Common myeloid progenitor, CD34-positive (primary cell): ENCODE measurements around the gene APOBEC3A.
"Not testable (repeated sequence)": the region's sequence is repeated elsewhere in the genome, so short reads cannot be mapped to it uniquely, and the experiment has no call there.

ENCODE experiments used
- CTCF ChIA-PET: fragments of 350-600 bp; sonication (Branson Sonifier 250); formaldehyde crosslinking; loops from one replicate; lab custom pipeline; 2021; ENCODE audit warnings: antibody characterized with exemption; lab: Charles Lee
- POLR2A ChIA-PET: fragments of 350-600 bp; sonication (Branson Sonifier 250); formaldehyde crosslinking; loops from one replicate; lab custom pipeline; 2021; ENCODE audit warnings: antibody characterized with exemption; lab: Charles Lee
- DNase-seq, 3 donors: peaks; one replicate each; pipeline versions ENCODE4 v3.0.0 to v3.0.0-alpha.2; 2013
- H3K27ac ChIP-seq, 2 experiments: 1 replicate in 1 of 2; 2 replicates in 1 of 2; pipeline ENCODE4 v1.7.0; 2013; ENCODE audit warnings: inconsistent platforms in 2 of 2, low read length in 2 of 2, mild to moderate bottlenecking in 2 of 2, low read depth in 1 of 2, moderate library complexity in 1 of 2; ENCODE audit not compliant: severe bottlenecking in 2 of 2, insufficient read depth in 1 of 2, poor library complexity in 1 of 2
- H3K27me3 ChIP-seq, 5 experiments: replicated peaks in 2 of 5; 1 replicate in 3 of 5; 2 replicates in 2 of 5; pipeline versions ENCODE4 v1.6.1 to v1.7.0; 2013; ENCODE audit warnings: low read length in 4 of 5, mild to moderate bottlenecking in 2 of 5, moderate library complexity in 2 of 5, inconsistent platforms in 1 of 5; ENCODE audit not compliant: insufficient read depth in 5 of 5, control insufficient read depth in 4 of 5
- H3K36me3 ChIP-seq, 4 experiments: 1 replicate in 2 of 4; 2 replicates in 2 of 4; pipeline versions ENCODE4 v1.6.1 to v1.7.0; 2013; ENCODE audit warnings: low read length in 3 of 4, control low read depth in 1 of 4, mild to moderate bottlenecking in 1 of 4; ENCODE audit not compliant: control insufficient read depth in 4 of 4, insufficient read depth in 4 of 4
- H3K4me1 ChIP-seq, 4 experiments: 1 replicate in 3 of 4; 2 replicates in 1 of 4; pipeline versions ENCODE4 v1.6.1 to v1.7.1; 2013; ENCODE audit warnings: low read length in 3 of 4, mild to moderate bottlenecking in 3 of 4, control low read depth in 1 of 4, inconsistent platforms in 1 of 4, moderate library complexity in 1 of 4; ENCODE audit not compliant: control insufficient read depth in 4 of 4, insufficient read depth in 4 of 4; ENCODE audit errors: control extremely low read depth in 1 of 4
- H3K4me3 ChIP-seq, 7 experiments: 1 replicate in 4 of 7; 2 replicates in 3 of 7; pipeline versions ENCODE4 v1.5.1 to v1.7.0; 2013; ENCODE audit warnings: mild to moderate bottlenecking in 7 of 7, low read length in 6 of 7, moderate library complexity in 6 of 7, inconsistent platforms in 2 of 7, low read depth in 2 of 7, control low read depth in 1 of 7; ENCODE audit not compliant: insufficient read depth in 4 of 7, control insufficient read depth in 1 of 7; ENCODE audit errors: extremely low read depth in 1 of 7
- H3K9me3 ChIP-seq, 5 experiments: 1 replicate in 4 of 5; 2 replicates in 1 of 5; pipeline versions ENCODE4 v1.6.1 to v1.7.1; 2013; ENCODE audit warnings: low read length in 4 of 5, mild to moderate bottlenecking in 2 of 5, inconsistent platforms in 1 of 5, low read depth in 1 of 5, moderate library complexity in 1 of 5; ENCODE audit not compliant: control insufficient read depth in 4 of 5, insufficient read depth in 2 of 5; ENCODE audit errors: control extremely low read depth in 1 of 5
- WGBS: methylation state at CpG from one replicate; pipeline ENCODE4 v1.1.5; 2013; ENCODE audit not compliant: insufficient coverage; 5-methylcytosine and 5-hydroxymethylcytosine counted together

The APOBEC3A gene

DNA sequence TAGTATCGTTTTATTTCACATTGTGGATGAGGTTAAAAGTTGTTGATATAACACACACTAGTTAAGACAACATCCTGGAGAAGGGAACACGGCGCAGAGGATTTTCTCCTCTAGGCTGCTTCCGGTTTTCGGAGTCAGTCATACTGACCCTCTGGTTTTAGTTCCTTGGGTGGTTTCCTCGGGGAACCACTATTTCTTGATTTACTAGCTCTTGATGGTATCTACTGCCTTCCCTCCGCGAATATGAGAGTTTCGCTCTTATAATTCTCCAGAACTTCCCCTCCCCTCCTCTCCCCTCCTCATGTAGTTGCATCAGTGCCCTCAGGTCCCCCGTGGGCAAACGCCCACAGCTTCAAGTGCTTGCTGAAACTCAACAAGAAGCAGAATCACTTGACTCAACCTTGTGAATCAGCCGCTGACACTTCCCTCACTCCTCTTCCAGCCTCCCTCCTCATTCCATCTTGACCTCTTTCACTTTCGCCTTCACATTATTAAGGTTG, 15.9 kb upstream of the APOBEC3A start:
- peak; percentile 63 to 90 (median 87) for DNase-seq
- peaks cover 16 to 28% (median 27%) of the 10 kb centered on the region in 4 experiments for H3K4me1 ChIP-seq
- H3K4me3 ChIP-seq = peak overlapping the region in 6 of 7 experiments; percentile 20 to 76 (median 54)
- CTCF ChIA-PET = interaction anchor here (3.5 kb wide), 1 partner anchor 11 kb away, joined by 19 read pairs; no protein-coding TSS in a partner anchor
- no peaks in the 10 kb centered on the region for H3K9me3 ChIP-seq
- H3K27ac ChIP-seq = no peak overlapping the region
- 4% methylated on average over 8 of the region's 13 CpGs for WGBS
- POLR2A ChIA-PET = no interaction called here
- H3K36me3 ChIP-seq = no peaks in the 10 kb centered on the region
- H3K27me3 ChIP-seq = peaks cover 0 to 6% (median 0%) of the 10 kb centered on the region in 5 experiments

DNA sequence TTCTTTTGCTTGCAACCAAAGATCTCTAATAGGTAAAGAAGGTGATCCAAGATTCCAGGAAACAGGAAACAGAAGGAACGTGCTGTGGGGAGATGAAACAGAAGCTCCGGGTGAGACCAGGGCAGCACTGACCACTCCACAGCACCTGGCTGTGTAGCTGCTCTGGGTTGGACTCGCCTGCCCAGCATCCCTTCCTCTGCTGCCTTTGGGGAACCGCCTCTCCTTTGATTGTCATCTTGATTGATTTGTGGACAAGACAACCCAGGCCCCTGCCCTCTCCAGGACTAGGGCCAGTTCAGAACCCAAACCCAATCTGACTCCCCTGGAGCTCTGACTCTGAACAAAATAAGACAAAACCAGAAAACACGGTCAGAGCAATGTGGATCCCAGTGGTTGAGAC, 14.7 kb upstream of the APOBEC3A start:
- CTCF ChIA-PET = interaction anchor here (1.7 to 3.5 kb wide), 2 partner anchors 10 to 12 kb away, joined by 6 to 19 read pairs; no protein-coding TSS in a partner anchor
- POLR2A ChIA-PET = interaction anchor here (0.6 to 1.0 kb wide), 2 partner anchors 9 to 11 kb away, joined by 3 read pairs; no protein-coding TSS in a partner anchor
- Histone ChIP-seq H3K9me3 (no peaks in the 10 kb centered on the region), H3K27ac (no peak overlapping the region), H3K36me3 (no peaks in the 10 kb centered on the region), H3K4me1 (peaks cover 16 to 28% (median 27%) of the 10 kb centered on the region in 4 experiments), H3K4me3 (peak overlapping the region in 1 of 7 experiments; percentile 28), H3K27me3 (peaks cover 0 to 8% (median 0%) of the 10 kb centered on the region in 5 experiments)
- DNase-seq = no peak
- WGBS = 49% methylated on average over 5 of the region's 5 CpGs

DNA sequence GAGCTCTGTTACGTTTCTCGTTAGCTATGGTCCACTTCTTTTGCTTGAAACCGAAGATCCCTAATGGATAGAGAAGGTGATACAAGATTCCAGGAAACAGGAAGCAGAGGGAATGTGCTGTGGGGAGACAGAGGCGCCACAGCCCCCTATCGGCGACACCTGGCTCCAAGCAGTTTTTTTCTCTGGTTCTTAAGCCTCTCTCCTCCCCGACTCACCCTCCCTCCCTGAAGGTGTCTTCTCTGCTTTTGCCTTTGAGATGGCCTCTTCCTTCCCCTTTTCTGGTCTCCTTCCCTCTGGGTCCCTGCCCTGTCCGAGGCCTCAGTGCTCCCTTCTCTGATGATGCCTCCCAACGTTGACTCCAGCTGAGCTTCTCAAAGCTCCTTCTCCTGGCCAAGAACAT, 14.2 kb upstream of the APOBEC3A start:
- CTCF ChIA-PET = interaction anchor here (1.7 to 3.5 kb wide), 2 partner anchors 9 to 12 kb away, joined by 6 to 19 read pairs; no protein-coding TSS in a partner anchor
- DNase-seq = peak in 2 of 3 donors; percentile 53 to 63
- Histone ChIP-seq H3K27ac (no peak overlapping the region), H3K27me3 (peaks cover 0 to 11% (median 0%) of the 10 kb centered on the region in 5 experiments), H3K4me1 (peaks cover 16 to 28% (median 27%) of the 10 kb centered on the region in 4 experiments), H3K9me3 (no peaks in the 10 kb centered on the region), H3K4me3 (peak overlapping the region in 1 of 7 experiments; percentile 28), H3K36me3 (no peaks in the 10 kb centered on the region)
- POLR2A ChIA-PET = interaction anchor here (1.0 kb wide), 1 partner anchor 9 kb away, joined by 3 read pairs; no protein-coding TSS in a partner anchor
- WGBS = 17% methylated on average over 9 of the region's 9 CpGs

DNA sequence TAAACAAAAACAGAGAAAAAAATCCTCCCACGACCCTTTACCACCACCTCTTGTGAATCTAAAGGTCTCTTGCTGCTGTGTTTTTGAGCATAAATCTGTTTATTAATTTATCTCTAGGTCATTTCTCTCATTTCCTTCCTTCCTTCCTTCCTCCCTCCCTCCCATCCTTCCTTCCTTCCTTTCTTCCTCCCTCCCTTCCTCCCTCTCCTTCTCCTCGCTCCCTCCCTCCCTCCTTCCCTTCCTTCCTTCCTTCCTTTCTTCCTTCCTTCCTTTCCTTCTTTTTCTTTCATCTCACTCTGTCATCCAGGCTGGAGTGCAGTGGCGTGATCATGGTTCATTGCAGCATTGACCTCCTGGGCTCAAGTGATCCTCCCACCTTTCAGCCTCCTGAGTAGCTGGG, 13.5 kb upstream of the APOBEC3A start:
- no peak overlapping the region for H3K27ac ChIP-seq
- DNase-seq = no peak
- no peak overlapping the region for H3K4me3 ChIP-seq
- peaks cover 16 to 28% (median 27%) of the 10 kb centered on the region in 4 experiments for H3K4me1 ChIP-seq
- H3K9me3 ChIP-seq = no peaks in the 10 kb centered on the region
- POLR2A ChIA-PET = interaction anchor here (0.6 kb wide), 1 partner anchor 201 kb away, joined by 3 read pairs; no protein-coding TSS in a partner anchor
- peaks cover 0 to 11% (median 0%) of the 10 kb centered on the region in 5 experiments for H3K27me3 ChIP-seq
- WGBS = 72% methylated on average over 2 of the region's 3 CpGs
- no peaks in the 10 kb centered on the region for H3K36me3 ChIP-seq
- CTCF ChIA-PET = interaction anchor here (0.7 to 3.5 kb wide), 4 partner anchors 8 to 35 kb away, joined by 3 to 19 read pairs (median 4); no protein-coding TSS in a partner anchor

DNA sequence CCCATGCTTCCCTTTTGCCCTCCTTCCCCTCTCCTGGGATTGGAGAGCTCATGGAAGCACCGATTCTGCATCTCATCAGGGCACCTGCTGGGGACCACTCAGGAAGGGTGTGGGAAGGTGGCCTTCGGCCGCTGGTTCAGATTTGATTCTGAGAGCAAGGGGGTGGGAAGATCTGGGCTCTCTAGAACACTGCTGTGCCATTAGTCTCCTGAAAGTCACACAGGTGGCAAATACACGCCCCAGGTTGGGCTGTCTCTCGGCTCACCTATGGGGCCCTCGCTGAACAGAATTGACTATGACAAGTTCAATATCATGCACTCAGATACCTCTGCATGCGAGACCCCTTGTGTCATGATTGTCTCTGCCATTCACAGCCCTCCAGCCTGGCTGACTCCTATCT, 12.8 kb upstream of the APOBEC3A start:
- ChIA-PET POLR2A (no interaction called here), CTCF (interaction anchor here (0.7 to 1.0 kb wide), 2 partner anchors 8 to 34 kb away, joined by 3 read pairs; no protein-coding TSS in a partner anchor)
- H3K4me1 ChIP-seq = peaks cover 16 to 28% (median 27%) of the 10 kb centered on the region in 4 experiments
- H3K36me3 ChIP-seq = no peaks in the 10 kb centered on the region
- 96% methylated on average over 6 of the region's 7 CpGs for WGBS
- no peaks in the 10 kb centered on the region for H3K9me3 ChIP-seq
- H3K27ac ChIP-seq = no peak overlapping the region
- DNase-seq = no peak
- H3K27me3 ChIP-seq = peaks cover 0 to 11% (median 0%) of the 10 kb centered on the region in 5 experiments
- no peak overlapping the region for H3K4me3 ChIP-seq

DNA sequence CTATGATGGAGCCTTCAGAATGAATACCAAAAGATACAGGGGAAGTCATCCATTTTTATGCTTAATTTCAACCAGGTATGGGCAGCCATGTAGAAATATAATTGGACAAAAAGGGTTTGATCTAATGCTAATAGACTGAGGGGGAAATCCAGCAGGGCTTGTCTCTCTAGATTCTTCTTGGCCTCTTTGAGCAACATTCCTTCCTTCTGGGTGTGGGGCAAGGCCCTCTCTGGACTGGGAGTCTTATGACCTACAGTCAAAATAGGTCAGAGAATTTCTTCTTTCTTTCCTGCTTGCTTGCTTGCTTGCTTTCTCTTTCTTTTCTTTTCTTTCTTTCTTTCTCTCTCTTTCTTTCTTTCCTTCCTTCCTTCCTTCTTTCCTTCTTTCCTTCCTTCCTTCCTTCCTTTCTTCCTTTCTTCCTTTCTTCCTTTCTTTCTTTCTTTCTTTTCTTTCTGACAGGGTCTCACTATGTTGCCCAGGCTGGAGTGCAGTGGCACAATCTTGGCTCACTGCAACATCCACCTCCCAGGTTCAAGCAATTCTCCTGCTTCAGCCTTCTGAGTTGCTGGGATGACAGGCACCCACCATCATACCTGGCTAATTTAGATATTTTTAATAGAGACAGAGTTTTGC, 11.6 kb upstream of the APOBEC3A start:
- DNase-seq, H3K36me3 ChIP-seq, POLR2A ChIA-PET, H3K4me3 ChIP-seq, H3K9me3 ChIP-seq, H3K27ac ChIP-seq, CTCF ChIA-PET: not testable (repeated sequence)
- peaks cover 15 to 29% (median 25%) of the 10 kb centered on the region in 4 experiments for H3K4me1 ChIP-seq
- peaks cover 0 to 11% (median 0%) of the 10 kb centered on the region in 5 experiments for H3K27me3 ChIP-seq

DNA sequence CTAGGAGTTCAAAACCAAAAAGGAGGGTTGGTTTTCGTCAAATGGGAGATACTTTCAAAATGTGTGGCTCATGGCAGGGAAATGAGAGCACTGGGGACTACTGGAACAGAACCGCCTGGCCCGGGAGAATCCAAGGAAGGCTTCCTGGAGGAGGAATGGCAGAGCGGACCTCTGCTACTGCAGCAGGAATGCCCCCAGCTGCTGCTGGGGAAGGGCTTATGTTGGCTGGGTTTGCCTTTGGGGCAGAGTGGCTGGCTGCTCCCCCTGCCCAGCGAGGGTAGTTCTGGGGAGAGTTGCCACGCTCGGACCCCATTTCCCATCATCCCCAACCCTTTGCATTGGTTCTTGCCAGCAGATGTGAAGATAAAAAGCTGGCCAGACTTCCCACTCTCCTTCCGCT, 10.6 kb upstream of the APOBEC3A start:
- Histone ChIP-seq H3K27me3 (peaks cover 0 to 11% (median 0%) of the 10 kb centered on the region in 5 experiments), H3K4me1 (peaks cover 10 to 22% (median 16%) of the 10 kb centered on the region in 4 experiments), H3K27ac (no peak overlapping the region), H3K4me3 (no peak overlapping the region), H3K9me3 (no peaks in the 10 kb centered on the region), H3K36me3 (no peaks in the 10 kb centered on the region)
- CTCF ChIA-PET = no interaction called here
- POLR2A ChIA-PET = no interaction called here
- no peak for DNase-seq
- WGBS = 90% methylated on average over 7 of the region's 8 CpGs
